Lung (tissue), 12 donors: Measurements from ENCODE around the gene DTNB. TPM values are rescaled to one million over a fixed set of nuclear protein-coding genes. Genes with fewer than 3 reads are reported as not detected.

Source experiments
- ATAC-seq: fragments of 200-7000 bp; cut with Tn5 transposase; one replicate; pipeline ENCODE4 v1.9.1; 2020; ENCODE audit warnings: moderate number of reproducible peaks; ENCODE audit not compliant: insufficient read depth, low FRiP score
- DNase-seq, 3 donors: peaks; one replicate each; pipeline ENCODE4 v3.0.0-alpha.2; 2013 to 2017
- H3K27ac ChIP-seq, 2 donors: one replicate each; pipeline ENCODE4 v1.5.1; 2013; ENCODE audit warnings: mild to moderate bottlenecking in 2 of 2, moderate library complexity in 2 of 2, control low read depth in 1 of 2, inconsistent platforms in 1 of 2, low read depth in 1 of 2, low read length in 1 of 2
- H3K27me3 ChIP-seq, 3 donors: one replicate each; pipeline ENCODE4 v1.5.1; 2013; ENCODE audit warnings: low read length in 2 of 3; ENCODE audit not compliant: control insufficient read depth in 3 of 3, insufficient read depth in 3 of 3
- H3K36me3 ChIP-seq, 4 donors: one replicate each; pipeline ENCODE4 v1.5.1; 2013; ENCODE audit warnings: low read length in 4 of 4, mild to moderate bottlenecking in 1 of 4, moderate library complexity in 1 of 4; ENCODE audit not compliant: control insufficient read depth in 4 of 4, insufficient read depth in 4 of 4
- H3K4me1 ChIP-seq, 5 donors: one replicate each; pipeline ENCODE4 v1.5.1; 2013; ENCODE audit warnings: low read length in 5 of 5, mild to moderate bottlenecking in 2 of 5, moderate library complexity in 1 of 5; ENCODE audit not compliant: control insufficient read depth in 5 of 5, insufficient read depth in 5 of 5
- H3K4me3 ChIP-seq: one replicate; pipeline ENCODE4 v1.5.1; 2013; ENCODE audit warnings: mild to moderate bottlenecking, control low read depth, moderate library complexity
- H3K9ac ChIP-seq, 2 donors: one replicate each; pipeline ENCODE4 v1.5.1; 2013; ENCODE audit warnings: low read length in 2 of 2, control low read depth in 1 of 2; ENCODE audit not compliant: insufficient read depth in 1 of 2
- H3K9me3 ChIP-seq, 4 donors: one replicate each; pipeline ENCODE4 v1.5.1; 2013; ENCODE audit warnings: low read length in 3 of 4, mild to moderate bottlenecking in 1 of 4, moderate library complexity in 1 of 4; ENCODE audit not compliant: control insufficient read depth in 4 of 4, insufficient read depth in 3 of 4
- CTCF ChIP-seq: IDR thresholded peaks from 2 replicates; pipeline ENCODE4 v1.5.1; 2012; ENCODE audit warnings: mild to moderate bottlenecking; ENCODE audit errors: control extremely low read depth, extremely low read depth
- WGBS, 2 donors: extraction: QIAGEN DNeasy Blood & Tissue Kit; methylation state at CpG; one replicate each; pipeline ENCODE4 v1.1.7; 2013; 5-methylcytosine and 5-hydroxymethylcytosine counted together
- polyA plus RNA-seq, 2 donors: library from polyadenylated mRNA; stranded (reverse); fragments of 200-250 nt; gene quantifications; one replicate each; pipeline ENCODE4 v1.2.1, GENCODE V29; 2013
- total RNA-seq, 2 donors: library from RNA; depleted of rRNA in 1 of 2; stranded (reverse); fragments of >200 nt in 1 of 2; gene quantifications; one replicate each; pipeline ENCODE4 v1.2.1, GENCODE V29; 2014 to 2021
- donor health status: control.
- donor health status: control.
- donor health status: Bipolar disorder and iron deficiency.
- donor health status: healthy.
- donor health status: DM: yes; HTN: yes; CAD: no.

The DTNB gene
- total and polyA plus RNA-seq, 4 donors: 10.1 to 35.2 (median 20.4) TPM

GRCh38 chr2:25620077-25620476 lies 53.3 kb downstream of the DTNB start:
- 73 to 82% methylated on average over 5 of the region's 5 CpGs for WGBS, 2 donors

GRCh38 chr2:25619185-25619584 lies 54.2 kb downstream of the DTNB start:
- no peak overlapping the region for H3K27ac ChIP-seq
- no peaks in the 10 kb centered on the region for H3K9me3 ChIP-seq
- no peak for DNase-seq
- WGBS, 2 donors: 86 to 94% methylated on average over 4 of the region's 4 CpGs
- peaks cover 0 to 3% (median 1%) of the 10 kb centered on the region in 4 donors for H3K36me3 ChIP-seq
- H3K4me3 ChIP-seq: no peak overlapping the region
- no peaks in the 10 kb centered on the region for H3K27me3 ChIP-seq
- ATAC-seq: no peak
- TF ChIP-seq CTCF: no peak
- no peak overlapping the region for H3K9ac ChIP-seq
- H3K4me1 ChIP-seq: peaks cover 0 to 5% (median 2%) of the 10 kb centered on the region in 5 donors

More at GRCh38 chr2:25620077-25620476, 53.3 kb downstream of the DTNB start:
- H3K36me3 ChIP-seq: peaks cover 0 to 3% (median 2%) of the 10 kb centered on the region in 4 donors
- H3K4me3 ChIP-seq: no peak overlapping the region
- peaks cover 0 to 5% (median 2%) of the 10 kb centered on the region in 5 donors for H3K4me1 ChIP-seq
- H3K27me3 ChIP-seq: no peaks in the 10 kb centered on the region
- DNase-seq (no peak), ATAC-seq (no peak)
- no peak overlapping the region for H3K27ac ChIP-seq
- no peak for TF ChIP-seq CTCF
- H3K9me3 ChIP-seq: no peaks in the 10 kb centered on the region
- H3K9ac ChIP-seq: no peak overlapping the region

- no peak for ATAC-seq
- Histone ChIP-seq H3K4me3 (no peak overlapping the region), H3K9me3 (no peaks in the 10 kb centered on the region), H3K9ac (no peak overlapping the region), H3K27me3 (no peaks in the 10 kb centered on the region), H3K36me3 (peaks cover 0 to 3% (median 1%) of the 10 kb centered on the region in 4 donors), H3K4me1 (peaks cover 0 to 5% (median 2%) of the 10 kb centered on the region in 5 donors), H3K27ac (no peak overlapping the region)
- DNase-seq: no peak
- no peak for TF ChIP-seq CTCF
- WGBS, 2 donors: 63 to 86% methylated on average over 2 of the region's 2 CpGs
Measured at GRCh38 chr2:25618676-25619075, 54.7 kb downstream of the DTNB start.
